Measurements from ENCODE around the gene RPUSD3.
A peak's percentile ranks its signal among the peaks of the same experiment; 100 is the strongest.

The RPUSD3 gene

GRCh38 chr3:9797196-9797945, 46.4 kb downstream of the RPUSD3 start:
- DNase-seq, result no peak

GRCh38 chr3:9795207-9795606, 48.6 kb downstream of the RPUSD3 start:
- no peak for DNase-seq

GRCh38 chr3:9794400-9794799, 49.4 kb downstream of the RPUSD3 start:
- DNase-seq, result no peak

GRCh38 chr3:9793161-9793781, 50.5 kb downstream of the RPUSD3 start:
- no peak for DNase-seq

- DNase-seq, result peak; percentile 62
Observed at GRCh38 chr3:9792405-9793160, 51.2 kb downstream of the RPUSD3 start, which contains the start of the genes ARPC4 and TADA3. ARPC4 (plus strand) TSS chr3:9793082; CDS start chr3:9793122, 40 bp downstream. TADA3 (minus strand) TSS chr3:9792473; CDS start chr3:9791466, 1,007 bp downstream.

- DNase-seq, result no peak
Observed at GRCh38 chr3:9791790-9792404, 51.9 kb downstream of the RPUSD3 start.

GRCh38 chr3:9791127-9791526, 52.7 kb downstream of the RPUSD3 start:
- no peak for DNase-seq
